HG03135 (cell line): Measurements from ENCODE around the gene MEI1.

Source experiments
- ATAC-seq: cut with Tn5 transposase; IDR thresholded peaks from one replicate; pipeline ENCODE4 v1.9.1; 2021; ENCODE audit warnings: mild to moderate bottlenecking, moderate library complexity; ENCODE audit not compliant: unreplicated experiment

Gene MEI1

GRCh38 chr22:41816871-41817270, 117.6 kb downstream of the MEI1 start:
- no peak for ATAC-seq

- no peak for ATAC-seq
Observed at GRCh38 chr22:41818011-41818410, 118.7 kb downstream of the MEI1 start.

- no peak for ATAC-seq
Observed at GRCh38 chr22:41818596-41818995, 119.3 kb downstream of the MEI1 start.

- no peak for ATAC-seq
Observed at GRCh38 chr22:41819257-41819656, 120.0 kb downstream of the MEI1 start.

- no peak for ATAC-seq
Observed at GRCh38 chr22:41820447-41820846, 121.1 kb downstream of the MEI1 start.

- ATAC-seq: no peak
Observed at GRCh38 chr22:41821471-41822316, 122.4 kb downstream of the MEI1 start.

- ATAC-seq: no peak
Observed at GRCh38 chr22:41822317-41823057, 123.2 kb downstream of the MEI1 start.

- no peak for ATAC-seq
Observed at GRCh38 chr22:41823797-41824196, 124.5 kb downstream of the MEI1 start.

GRCh38 chr22:41825376-41825775, 126.1 kb downstream of the MEI1 start:
- no peak for ATAC-seq

- ATAC-seq: no peak
Observed at GRCh38 chr22:41826021-41826420, 126.7 kb downstream of the MEI1 start.

- ATAC-seq: no peak
Observed at GRCh38 chr22:41826430-41827383, 127.4 kb downstream of the MEI1 start.

GRCh38 chr22:41827671-41828070, 128.4 kb downstream of the MEI1 start:
- ATAC-seq: no peak

GRCh38 chr22:41828516-41828915, 129.2 kb downstream of the MEI1 start:
- no peak for ATAC-seq

- ATAC-seq: no peak
Observed at GRCh38 chr22:41830174-41830573, 130.9 kb downstream of the MEI1 start.

GRCh38 chr22:41831383-41831782, 132.1 kb downstream of the MEI1 start:
- ATAC-seq: no peak

- ATAC-seq: peak; percentile 11
Observed at GRCh38 chr22:41831828-41832552, 132.7 kb downstream of the MEI1 start.

- peak; percentile 81 for ATAC-seq
Observed at GRCh38 chr22:41832553-41833368, 133.5 kb downstream of the MEI1 start, which contains the start of gene SREBF2. TSS of gene SREBF2 (plus strand) at chr22:41833105. CDS start at chr22:41833271, 166 bp downstream.

- peak; percentile 16 for ATAC-seq
Observed at GRCh38 chr22:41833369-41834004, 134.2 kb downstream of the MEI1 start.
